Erythroblast (primary cell): ENCODE data around the gene UBASH3A.

Experiments used
- GATA1 ChIP-seq: IDR thresholded peaks from 2 replicates; pipeline ENCODE4 v1.6.1; 2011; ENCODE audit warnings: low read depth, mild to moderate bottlenecking, control low read depth, low read length, moderate library complexity
- POLR2A ChIP-seq: IDR thresholded peaks from 2 replicates; pipeline ENCODE4 v1.6.1; 2011; ENCODE audit warnings: mild to moderate bottlenecking, low read length

DNA sequence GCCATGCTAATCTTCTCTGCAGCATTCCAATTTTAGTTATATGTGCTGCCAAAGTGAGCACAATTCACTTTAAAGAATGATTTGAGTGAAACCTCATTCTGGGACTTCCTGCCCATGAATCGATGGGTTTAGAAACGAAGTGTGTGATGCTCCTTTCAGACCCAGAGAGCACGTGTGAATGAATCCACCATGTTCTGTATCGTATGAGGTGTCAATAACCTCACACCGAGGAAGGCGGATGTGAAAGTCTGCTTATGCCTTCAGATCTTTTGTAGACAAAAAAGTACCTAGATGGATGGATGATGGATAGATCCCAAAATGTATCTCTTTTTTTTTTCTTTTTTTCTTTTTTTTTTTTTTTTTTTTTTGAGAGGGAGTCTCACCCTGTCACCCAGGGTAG, 13.8 kb downstream of the UBASH3A start:
- no peak for TF ChIP-seq POLR2A
- TF ChIP-seq GATA1 = no peak
